Measurements from ENCODE around the gene SPDYC. TPM values are rescaled to one million over a fixed set of nuclear protein-coding genes. Genes with fewer than 3 reads are reported as not detected.

SPDYC gene
- total RNA-seq, 1 donor from 2014 or later = not detected

GRCh38 chr11:65213322-65214211 is 43.5 kb downstream of the SPDYC start:
- no peak overlapping the region for H3K4me3 Mint-ChIP-seq (ENCODE audit: unreplicated experiment)
- H3K27ac Mint-ChIP-seq (ENCODE audit: unreplicated experiment) = no peak overlapping the region
- H3K36me3 Mint-ChIP-seq (ENCODE audit: unreplicated experiment) = peaks cover 10% of the 10 kb centered on the region
- H3K9me3 Mint-ChIP-seq (ENCODE audit: unreplicated experiment) = no peaks in the 10 kb centered on the region
- H3K4me1 Mint-ChIP-seq (ENCODE audit: unreplicated experiment) = peaks cover 3% of the 10 kb centered on the region
- DNase-seq (ENCODE audit: extremely low spot score, unreplicated experiment) = no peak
- H3K27me3 Mint-ChIP-seq (ENCODE audit: unreplicated experiment) = no peaks in the 10 kb centered on the region
- TF ChIP-seq CTCF (IDR thresholded peaks at IDR 0.05) = no peak

DNA sequence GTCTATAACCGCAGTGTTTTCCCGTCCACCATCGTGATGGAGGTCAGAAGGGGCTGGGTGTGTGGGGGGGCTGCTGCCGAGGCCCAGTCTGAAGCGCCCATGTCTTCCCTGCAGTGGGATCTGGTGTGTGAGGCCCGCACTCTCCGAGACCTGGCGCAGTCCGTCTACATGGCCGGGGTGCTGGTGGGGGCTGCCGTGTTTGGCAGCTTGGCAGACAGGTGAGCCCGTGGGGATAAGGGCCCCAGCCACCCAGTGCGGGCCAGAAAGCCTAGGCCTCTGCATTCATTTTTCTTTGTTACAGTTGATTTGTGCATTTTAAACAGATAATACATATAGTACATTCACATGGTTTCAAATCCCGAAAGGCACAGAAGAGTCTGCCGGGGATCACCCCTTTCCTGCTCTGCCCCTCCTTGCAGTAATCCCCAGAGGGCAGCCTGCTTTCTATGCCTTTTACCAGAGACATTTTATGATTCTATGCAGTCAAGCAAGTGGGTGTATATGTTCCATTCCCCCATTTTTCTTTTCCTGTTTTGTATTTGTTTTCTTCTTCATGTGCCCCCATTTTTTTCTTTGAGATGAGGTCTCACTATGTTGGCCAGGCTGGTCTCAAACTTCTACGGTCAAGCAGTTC is 44.3 kb downstream of the SPDYC start:
- no peak for TF ChIP-seq CTCF (IDR thresholded peaks at IDR 0.05)
- no peaks in the 10 kb centered on the region for H3K27me3 Mint-ChIP-seq (ENCODE audit: unreplicated experiment)
- no peaks in the 10 kb centered on the region for H3K9me3 Mint-ChIP-seq (ENCODE audit: unreplicated experiment)
- H3K36me3 Mint-ChIP-seq (ENCODE audit: unreplicated experiment) = peaks cover 4% of the 10 kb centered on the region
- no peak for DNase-seq (ENCODE audit: extremely low spot score, unreplicated experiment)
- peaks cover 3% of the 10 kb centered on the region for H3K4me1 Mint-ChIP-seq (ENCODE audit: unreplicated experiment)
- H3K27ac Mint-ChIP-seq (ENCODE audit: unreplicated experiment) = no peak overlapping the region
- no peak overlapping the region for H3K4me3 Mint-ChIP-seq (ENCODE audit: unreplicated experiment)

DNA sequence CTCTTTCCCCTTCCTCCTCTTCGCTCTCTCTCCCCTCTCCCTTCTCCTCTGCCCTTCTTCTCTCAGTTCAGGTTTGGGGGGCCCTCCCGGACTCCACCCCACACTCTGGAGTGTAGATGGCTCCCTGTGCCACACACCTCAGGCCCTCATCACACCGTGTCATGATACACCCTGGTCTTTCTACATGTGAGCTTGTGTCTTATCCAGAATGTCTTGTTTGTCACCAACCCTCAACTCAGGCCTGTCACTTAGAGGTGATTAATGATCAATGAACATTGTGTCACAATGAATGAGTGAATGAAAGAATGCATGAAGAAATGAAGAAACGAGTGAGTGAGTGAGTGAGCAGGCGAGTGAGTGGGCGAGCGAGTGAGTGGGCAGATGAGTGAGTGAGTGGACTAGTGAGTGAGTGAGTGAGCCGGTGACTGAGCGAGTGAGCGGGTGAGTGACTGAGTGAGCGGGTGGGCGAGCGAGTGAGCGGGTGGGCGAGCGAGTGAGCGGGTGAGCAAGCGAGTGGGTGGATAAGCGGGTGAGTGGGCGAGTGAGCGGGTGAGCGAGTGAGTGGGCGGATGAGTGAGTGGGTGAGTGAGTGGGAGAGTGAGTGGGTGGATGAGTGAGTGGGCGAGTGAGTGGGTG is 45.5 kb downstream of the SPDYC start:
- Mint-ChIP-seq H3K9me3 (ENCODE audit: unreplicated experiment) (no peaks in the 10 kb centered on the region), H3K36me3 (ENCODE audit: unreplicated experiment) (peaks cover 3% of the 10 kb centered on the region), H3K27me3 (ENCODE audit: unreplicated experiment) (no peaks in the 10 kb centered on the region), H3K27ac (ENCODE audit: unreplicated experiment) (no peak overlapping the region), H3K4me1 (ENCODE audit: unreplicated experiment) (peaks cover 3% of the 10 kb centered on the region), H3K4me3 (ENCODE audit: unreplicated experiment) (no peak overlapping the region)
- no peak for TF ChIP-seq CTCF (IDR thresholded peaks at IDR 0.05)
- DNase-seq (ENCODE audit: extremely low spot score, unreplicated experiment) = no peak

- no peak for TF ChIP-seq CTCF (IDR thresholded peaks at IDR 0.05)
- Mint-ChIP-seq H3K4me1 (ENCODE audit: unreplicated experiment) (peaks cover 3% of the 10 kb centered on the region), H3K9me3 (ENCODE audit: unreplicated experiment) (no peaks in the 10 kb centered on the region)
Observed at GRCh38 chr11:65216830-65217229, 46.8 kb downstream of the SPDYC start.

More at GRCh38 chr11:65216830-65217229, 46.8 kb downstream of the SPDYC start:
- DNase-seq (ENCODE audit: extremely low spot score, unreplicated experiment) = no peak
- H3K36me3 Mint-ChIP-seq (ENCODE audit: unreplicated experiment) = no peaks in the 10 kb centered on the region
- no peak overlapping the region for H3K4me3 Mint-ChIP-seq (ENCODE audit: unreplicated experiment)
- H3K27me3 Mint-ChIP-seq (ENCODE audit: unreplicated experiment) = no peaks in the 10 kb centered on the region
- no peak overlapping the region for H3K27ac Mint-ChIP-seq (ENCODE audit: unreplicated experiment)

All from osteocyte (in vitro differentiated cells).